GM12878 (cell line): Measurements from ENCODE around the gene GUCY1A1. TPM values are rescaled to one million over a fixed set of nuclear protein-coding genes. Genes with fewer than 3 reads are reported as not detected.

Source experiments
- ATAC-seq: fragments of 200-7000 bp; cut with Tn5 transposase; 3 replicates; pipeline ENCODE4 v1.9.1; 2020; ENCODE audit warnings: mild to moderate bottlenecking, moderate library complexity
- BruUV-seq: library from RNA; stranded (reverse); fragments of 400-500 nt; replicated peaks from 2 replicates; lab custom pipeline; 2021; lab: Mats Ljungman, UMichigan
- CTCF ChIA-PET: fragments of 300-600 bp; sonication (Branson Sonifier 250); formaldehyde crosslinking; extraction: SDS; loops from one replicate; lab custom pipeline; 2021; ENCODE audit warnings: inconsistent platforms; lab: Yijun Ruan, JAX
- POLR2A ChIA-PET: fragments of 350-600 bp; formaldehyde crosslinking; extraction: SDS; loops from one replicate; lab custom pipeline; 2021; ENCODE audit warnings: inconsistent platforms; lab: Charles Lee
- RAD21 ChIA-PET: fragments of 300-600 bp; sonication (Branson Sonifier 250); formaldehyde crosslinking; loops from one replicate; lab custom pipeline; 2023; ENCODE audit warnings: antibody characterized with exemption; ENCODE audit not compliant: unreplicated experiment; lab: Charles Lee
- SMC1A ChIA-PET: fragments of 300-600 bp; sonication (Branson Sonifier 250); formaldehyde crosslinking; loops from one replicate; lab custom pipeline; 2023; ENCODE audit not compliant: unreplicated experiment, uncharacterized antibody; lab: Charles Lee
- DNase-seq: peaks from one replicate; pipeline ENCODE4 v3.0.0-alpha.2; 2011; ENCODE audit warnings: low read depth, low spot score
- FAIRE-seq: peaks from 3 replicates; lab custom pipeline; 2011; peaks lifted over from hg19 to GRCh38; lab: Jason Lieb, UNC
- H2AFZ ChIP-seq: 2 replicates; pipeline ENCODE4 v1.6.0; 2011; ENCODE audit warnings: low read depth, low read length, control low read depth; ENCODE audit not compliant: control insufficient read depth
- H3K27ac ChIP-seq: 2 replicates; pipeline ENCODE4 v1.5.1; 2011; ENCODE audit warnings: control low read depth; ENCODE audit not compliant: control insufficient read depth, insufficient read depth
- H3K27me3 ChIP-seq, 2 experiments: replicated peaks in 1 of 2; 2 replicates each; pipeline versions ENCODE4 v1.6.0 to v1.6.1; 2011; ENCODE audit warnings: low read length in 1 of 2; ENCODE audit not compliant: control insufficient read depth in 2 of 2, insufficient read depth in 2 of 2
- H3K36me3 ChIP-seq, 2 experiments: 2 replicates each; pipeline ENCODE4 v1.5.1; 2011; ENCODE audit warnings: low read length in 1 of 2; ENCODE audit not compliant: control insufficient read depth in 2 of 2, insufficient read depth in 2 of 2
- H3K4me1 ChIP-seq: 2 replicates; pipeline ENCODE4 v1.6.1; 2011; ENCODE audit warnings: mild to moderate bottlenecking, low read length, moderate library complexity, mixed read lengths; ENCODE audit not compliant: control insufficient read depth, insufficient read depth
- H3K4me2 ChIP-seq: 2 replicates; pipeline ENCODE4 v1.6.0; 2011; ENCODE audit warnings: control low read depth; ENCODE audit not compliant: control insufficient read depth, insufficient read depth
- H3K4me3 ChIP-seq: fragments of 200-600 bp; sonication (generic); 2 replicates; pipeline ENCODE4 v1.5.1; 2016
- H3K79me2 ChIP-seq: 2 replicates; pipeline ENCODE4 v1.6.0; 2011; ENCODE audit warnings: low read length; ENCODE audit not compliant: control insufficient read depth, insufficient read depth
- H3K9ac ChIP-seq: 2 replicates; pipeline ENCODE4 v1.8.0; 2011; ENCODE audit warnings: low read length, control low read depth, mixed read lengths; ENCODE audit not compliant: control insufficient read depth, insufficient read depth
- H3K9me3 ChIP-seq: replicated peaks from 3 replicates; pipeline ENCODE4 v1.5.1; 2011; ENCODE audit warnings: mild to moderate bottlenecking, low read length; ENCODE audit not compliant: control insufficient read depth, insufficient read depth
- H4K20me1 ChIP-seq: 2 replicates; pipeline ENCODE4 v1.6.0; 2011; ENCODE audit not compliant: control insufficient read depth, insufficient read depth
- CHD4 ChIP-seq: fragments of 200-600 bp; sonication (generic); IDR thresholded peaks from 2 replicates; pipeline ENCODE4 v1.6.1; 2016; ENCODE audit warnings: mild to moderate bottlenecking
- GATAD2B ChIP-seq: fragments of 450-650 bp; conservative IDR thresholded peaks from 2 replicates; pipeline ENCODE4 v1.6.1; 2017; ENCODE audit warnings: low read depth, mild to moderate bottlenecking, moderate library complexity
- HCFC1 ChIP-seq: fragments of 150-350 bp; IDR thresholded peaks from 2 replicates; pipeline ENCODE4 v1.6.1; 2014; ENCODE audit warnings: low read length
- IKZF1 ChIP-seq: fragments of 450-650 bp; conservative IDR thresholded peaks from 2 replicates; pipeline ENCODE4 v1.6.1; 2017; ENCODE audit warnings: antibody characterized with exemption, mild to moderate bottlenecking
- IRF4 ChIP-seq: IDR thresholded peaks from 2 replicates; pipeline ENCODE4 v1.6.1; 2011; ENCODE audit warnings: low read depth, low read length
- JUND ChIP-seq: IDR thresholded peaks from 2 replicates; pipeline ENCODE4 v1.6.1; 2012; ENCODE audit warnings: low read depth, mild to moderate bottlenecking, low read length, improper control_type of control experiment, moderate library complexity
- LARP7 ChIP-seq: fragments of 450-650 bp; IDR thresholded peaks from 2 replicates; pipeline ENCODE4 v1.6.1; 2017; ENCODE audit warnings: mild to moderate bottlenecking
- MEF2B ChIP-seq: fragments of 450-650 bp; IDR thresholded peaks from 2 replicates; pipeline ENCODE4 v1.6.1; 2018; ENCODE audit warnings: mild to moderate bottlenecking, moderate library complexity; ENCODE audit not compliant: partially characterized antibody, poor library complexity, severe bottlenecking
- PAX8 ChIP-seq: fragments of 450-650 bp; IDR thresholded peaks from 2 replicates; pipeline ENCODE4 v1.6.1; 2017; ENCODE audit warnings: mild to moderate bottlenecking, moderate library complexity
- SREBF1 ChIP-seq: IDR thresholded peaks from 2 replicates; pipeline ENCODE4 v1.6.1; 2012; ENCODE audit warnings: mild to moderate bottlenecking, low read length
- TAF1 ChIP-seq: IDR thresholded peaks from 2 replicates; pipeline ENCODE4 v1.6.1; 2011; ENCODE audit warnings: mild to moderate bottlenecking, low read depth, low read length, borderline replicate concordance
- WGBS: methylation state at CpG from one replicate; pipeline ENCODE4 v1.1.6; 2016; ENCODE audit warnings: low lambda C conversion rate; ENCODE audit not compliant: insufficient replicate concordance, insufficient coverage; ENCODE audit errors: missing lambda C conversion rate; 5-methylcytosine and 5-hydroxymethylcytosine counted together
- in situ Hi-C: fragments of 300-500 bp; cut with MboI; formaldehyde crosslinking; loops from 9 replicates; pipeline ENCODE4 v1.14.3; 2018; ENCODE audit warnings: mixed read lengths
- intact Hi-C: fragments of 100-400 bp; cut with micrococcal nuclease; formaldehyde crosslinking; loops from one replicate; pipeline ENCODE4 v1.14.2; 2022; ENCODE audit not compliant: unreplicated experiment
- polyA plus RNA-seq, 11 experiments: library from polyadenylated mRNA; depleted of rRNA in 4 of 11; unstranded in 6 of 11; stranded (reverse) in 5 of 11; fragments of >200 nt; fragmentation: Nextera tagmentation in 4 of 11; fragmentation: Illumina TruSeq in 1 of 11; extraction: Ambion mirVana in 4 of 11; extraction: Trizol in 1 of 11; gene quantifications; 1 replicate in 1 of 11; 2 replicates in 10 of 11; pipeline versions ENCODE4 v1.2.1 to v1.2.3, GENCODE V29; 2011 to 2016; ENCODE audit warnings: inconsistent platforms in 2 of 11, missing spikeins in 2 of 11, low read depth in 1 of 11
- total RNA-seq, 4 experiments: library from RNA; depleted of rRNA in 3 of 4; stranded (reverse); fragments of >200 nt in 3 of 4; fragmentation: Illumina TruSeq in 1 of 4; extraction: Trizol in 1 of 4; gene quantifications; 2 replicates each; pipeline versions ENCODE4 v1.2.1 to v1.2.3, GENCODE V29; 2013 to 2021
- TF ChIP-seq, protein P1 (sequence below): fragments of 450-650 bp; IDR thresholded peaks from 2 replicates; pipeline ENCODE4 v1.6.1; 2018; ENCODE audit warnings: borderline replicate concordance, mild to moderate bottlenecking; ENCODE audit not compliant: partially characterized antibody
- TF ChIP-seq, protein P2 (sequence below): fragments of 450-650 bp; IDR thresholded peaks from 2 replicates; pipeline ENCODE4 v1.6.1; 2017; ENCODE audit warnings: low read depth, mild to moderate bottlenecking, moderate library complexity
- TF ChIP-seq, protein P3 (sequence below): fragments of 450-650 bp; IDR thresholded peaks from 2 replicates; pipeline ENCODE4 v1.6.1; 2016; ENCODE audit warnings: mild to moderate bottlenecking
- TF ChIP-seq, protein P4 (sequence below): fragments of 150-350 bp; IDR thresholded peaks from 2 replicates; pipeline ENCODE4 v1.6.1; 2016; ENCODE audit warnings: low read depth, low read length

The GUCY1A1 gene
- total and polyA plus RNA-seq, 10 of the 15 experiments (the other 5 are each of a cell fraction or from before 2014, with no cell fraction given), result 0.44 to 22.6 (median 0.55) TPM

DNA sequence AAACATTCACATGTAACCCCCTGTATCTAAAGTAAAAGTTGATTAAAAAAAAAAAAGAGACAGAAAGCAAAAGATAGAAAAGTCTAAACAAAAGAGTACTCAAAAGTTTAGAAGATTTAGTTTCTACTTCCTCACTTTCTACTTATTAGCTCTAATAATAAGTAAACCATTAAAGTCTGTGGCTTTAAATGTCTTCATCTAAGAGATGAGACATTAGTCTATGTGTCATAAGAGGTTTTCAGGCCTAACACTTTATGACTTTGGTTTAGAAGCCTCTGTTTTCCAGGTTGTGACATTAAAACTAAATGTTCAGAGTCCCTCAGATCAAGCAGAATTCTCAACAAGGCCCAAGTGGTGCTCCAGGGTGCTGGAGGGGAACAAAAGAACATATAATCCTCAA, 42.2 kb upstream of the GUCY1A1 start (continued):
- TF ChIP-seq, protein P1, sequence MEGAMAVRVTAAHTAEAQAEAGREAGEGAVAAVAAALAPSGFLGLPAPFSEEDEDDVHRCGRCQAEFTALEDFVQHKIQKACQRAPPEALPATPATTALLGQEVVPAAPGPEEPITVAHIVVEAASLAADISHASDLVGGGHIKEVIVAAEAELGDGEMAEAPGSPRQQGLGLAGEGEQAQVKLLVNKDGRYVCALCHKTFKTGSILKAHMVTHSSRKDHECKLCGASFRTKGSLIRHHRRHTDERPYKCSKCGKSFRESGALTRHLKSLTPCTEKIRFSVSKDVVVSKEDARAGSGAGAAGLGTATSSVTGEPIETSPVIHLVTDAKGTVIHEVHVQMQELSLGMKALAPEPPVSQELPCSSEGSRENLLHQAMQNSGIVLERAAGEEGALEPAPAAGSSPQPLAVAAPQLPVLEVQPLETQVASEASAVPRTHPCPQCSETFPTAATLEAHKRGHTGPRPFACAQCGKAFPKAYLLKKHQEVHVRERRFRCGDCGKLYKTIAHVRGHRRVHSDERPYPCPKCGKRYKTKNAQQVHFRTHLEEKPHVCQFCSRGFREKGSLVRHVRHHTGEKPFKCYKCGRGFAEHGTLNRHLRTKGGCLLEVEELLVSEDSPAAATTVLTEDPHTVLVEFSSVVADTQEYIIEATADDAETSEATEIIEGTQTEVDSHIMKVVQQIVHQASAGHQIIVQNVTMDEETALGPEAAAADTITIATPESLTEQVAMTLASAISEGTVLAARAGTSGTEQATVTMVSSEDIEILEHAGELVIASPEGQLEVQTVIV, result no peak
- 0 out of 2 replicates have a peak, but pooled peaks have one; percentile 8 for TF ChIP-seq PAX8
- no peak for TF ChIP-seq SREBF1
- TF ChIP-seq, protein P2, sequence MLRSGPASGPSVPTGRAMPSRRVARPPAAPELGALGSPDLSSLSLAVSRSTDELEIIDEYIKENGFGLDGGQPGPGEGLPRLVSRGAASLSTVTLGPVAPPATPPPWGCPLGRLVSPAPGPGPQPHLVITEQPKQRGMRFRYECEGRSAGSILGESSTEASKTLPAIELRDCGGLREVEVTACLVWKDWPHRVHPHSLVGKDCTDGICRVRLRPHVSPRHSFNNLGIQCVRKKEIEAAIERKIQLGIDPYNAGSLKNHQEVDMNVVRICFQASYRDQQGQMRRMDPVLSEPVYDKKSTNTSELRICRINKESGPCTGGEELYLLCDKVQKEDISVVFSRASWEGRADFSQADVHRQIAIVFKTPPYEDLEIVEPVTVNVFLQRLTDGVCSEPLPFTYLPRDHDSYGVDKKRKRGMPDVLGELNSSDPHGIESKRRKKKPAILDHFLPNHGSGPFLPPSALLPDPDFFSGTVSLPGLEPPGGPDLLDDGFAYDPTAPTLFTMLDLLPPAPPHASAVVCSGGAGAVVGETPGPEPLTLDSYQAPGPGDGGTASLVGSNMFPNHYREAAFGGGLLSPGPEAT, result peak; percentile 70; the same call in 1 of the 2 replicates
- no peak for TF ChIP-seq JUND
- TF ChIP-seq IKZF1, result 0 out of 2 replicates have a peak, but pooled peaks have one; percentile 54
- no peak for TF ChIP-seq HCFC1

DNA sequence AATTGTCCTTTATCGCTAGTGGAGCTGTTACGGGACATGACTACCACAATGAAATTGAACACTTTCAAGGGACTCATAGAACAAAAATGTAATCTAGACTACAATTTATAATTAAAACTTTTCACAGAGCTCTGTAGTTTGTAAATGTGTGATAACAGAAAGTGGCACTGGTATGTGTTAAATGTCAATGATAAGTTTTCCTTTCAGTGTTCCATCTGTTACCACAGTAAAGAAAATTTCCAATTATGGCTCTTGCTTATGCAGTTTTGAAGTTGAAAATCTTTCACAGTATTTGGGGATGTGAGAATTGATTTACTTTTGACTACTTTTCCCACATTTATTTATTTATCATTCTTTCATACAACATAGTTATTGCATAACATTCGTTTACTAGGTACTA, 40.1 kb upstream of the GUCY1A1 start:
- ChIA-PET POLR2A (interaction anchor here (1.5 to 2.9 kb wide), 2 partner anchors 11 to 17 kb away, joined by 3 to 14 read pairs; no protein-coding TSS in a partner anchor), RAD21 (interaction anchor here (0.7 to 3.0 kb wide), 4 partner anchors 11 to 16 kb away, joined by 3 to 21 read pairs (median 4); no protein-coding TSS in a partner anchor), CTCF (interaction anchor here (1.1 to 2.6 kb wide), 4 partner anchors 9 to 73 kb away, joined by 3 to 12 read pairs (median 6); no protein-coding TSS in a partner anchor), SMC1A (interaction anchor here (1.1 to 7.2 kb wide), 8 partner anchors 10 to 98 kb away, joined by 3 to 52 read pairs (median 5); no protein-coding TSS in a partner anchor)
- Histone ChIP-seq H3K4me2 (no peak overlapping the region), H3K36me3 (no peaks in the 10 kb centered on the region), H3K9ac (no peak overlapping the region), H3K4me1 (no peaks in the 10 kb centered on the region), H3K4me3 (no peak overlapping the region), H3K79me2 (no peaks in the 10 kb centered on the region), H3K27me3 (no peaks in the 10 kb centered on the region), H3K27ac (no peak overlapping the region), H4K20me1 (no peaks in the 10 kb centered on the region), H3K9me3 (no peaks in the 10 kb centered on the region), H2AFZ (no peak overlapping the region)
- BruUV-seq, result no TSS peak
- no peak for FAIRE-seq
- no peak for ATAC-seq
- in situ Hi-C loops (no loop called here), intact Hi-C loops (no loop called here)
- 63% methylated on average over 3 of the region's 3 CpGs for WGBS
- no peak for DNase-seq
- no peak for TF ChIP-seq LARP7
- no peak for TF ChIP-seq MEF2B
- no peak for TF ChIP-seq GATAD2B
- TF ChIP-seq TAF1, result no peak
- no peak for TF ChIP-seq CHD4
- TF ChIP-seq IRF4, result no peak
- TF ChIP-seq, protein P3, sequence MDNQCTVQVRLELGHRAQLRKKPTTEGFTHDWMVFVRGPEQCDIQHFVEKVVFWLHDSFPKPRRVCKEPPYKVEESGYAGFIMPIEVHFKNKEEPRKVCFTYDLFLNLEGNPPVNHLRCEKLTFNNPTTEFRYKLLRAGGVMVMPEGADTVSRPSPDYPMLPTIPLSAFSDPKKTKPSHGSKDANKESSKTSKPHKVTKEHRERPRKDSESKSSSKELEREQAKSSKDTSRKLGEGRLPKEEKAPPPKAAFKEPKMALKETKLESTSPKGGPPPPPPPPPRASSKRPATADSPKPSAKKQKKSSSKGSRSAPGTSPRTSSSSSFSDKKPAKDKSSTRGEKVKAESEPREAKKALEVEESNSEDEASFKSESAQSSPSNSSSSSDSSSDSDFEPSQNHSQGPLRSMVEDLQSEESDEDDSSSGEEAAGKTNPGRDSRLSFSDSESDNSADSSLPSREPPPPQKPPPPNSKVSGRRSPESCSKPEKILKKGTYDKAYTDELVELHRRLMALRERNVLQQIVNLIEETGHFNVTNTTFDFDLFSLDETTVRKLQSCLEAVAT, result no peak
- TF ChIP-seq, protein P4, sequence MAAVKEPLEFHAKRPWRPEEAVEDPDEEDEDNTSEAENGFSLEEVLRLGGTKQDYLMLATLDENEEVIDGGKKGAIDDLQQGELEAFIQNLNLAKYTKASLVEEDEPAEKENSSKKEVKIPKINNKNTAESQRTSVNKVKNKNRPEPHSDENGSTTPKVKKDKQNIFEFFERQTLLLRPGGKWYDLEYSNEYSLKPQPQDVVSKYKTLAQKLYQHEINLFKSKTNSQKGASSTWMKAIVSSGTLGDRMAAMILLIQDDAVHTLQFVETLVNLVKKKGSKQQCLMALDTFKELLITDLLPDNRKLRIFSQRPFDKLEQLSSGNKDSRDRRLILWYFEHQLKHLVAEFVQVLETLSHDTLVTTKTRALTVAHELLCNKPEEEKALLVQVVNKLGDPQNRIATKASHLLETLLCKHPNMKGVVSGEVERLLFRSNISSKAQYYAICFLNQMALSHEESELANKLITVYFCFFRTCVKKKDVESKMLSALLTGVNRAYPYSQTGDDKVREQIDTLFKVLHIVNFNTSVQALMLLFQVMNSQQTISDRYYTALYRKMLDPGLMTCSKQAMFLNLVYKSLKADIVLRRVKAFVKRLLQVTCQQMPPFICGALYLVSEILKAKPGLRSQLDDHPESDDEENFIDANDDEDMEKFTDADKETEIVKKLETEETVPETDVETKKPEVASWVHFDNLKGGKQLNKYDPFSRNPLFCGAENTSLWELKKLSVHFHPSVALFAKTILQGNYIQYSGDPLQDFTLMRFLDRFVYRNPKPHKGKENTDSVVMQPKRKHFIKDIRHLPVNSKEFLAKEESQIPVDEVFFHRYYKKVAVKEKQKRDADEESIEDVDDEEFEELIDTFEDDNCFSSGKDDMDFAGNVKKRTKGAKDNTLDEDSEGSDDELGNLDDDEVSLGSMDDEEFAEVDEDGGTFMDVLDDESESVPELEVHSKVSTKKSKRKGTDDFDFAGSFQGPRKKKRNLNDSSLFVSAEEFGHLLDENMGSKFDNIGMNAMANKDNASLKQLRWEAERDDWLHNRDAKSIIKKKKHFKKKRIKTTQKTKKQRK, result no peak
